Astrocyte (in vitro differentiated cells and primary cell): ENCODE measurements around the gene OLA1. TPM values are rescaled to one million over a fixed set of nuclear protein-coding genes. Genes with fewer than 3 reads are reported as not detected.

Experiments
- DNase-seq: peaks from one replicate; pipeline ENCODE4 v3.0.0-alpha.2; 2010; ENCODE audit warnings: low read depth
- FAIRE-seq: peaks from 2 replicates; lab custom pipeline; 2011; peaks lifted over from hg19 to GRCh38; lab: Jason Lieb, UNC
- H2AFZ ChIP-seq: 2 replicates; pipeline ENCODE4 v1.6.0; 2012; ENCODE audit warnings: low read depth, low read length, inconsistent platforms
- H3K27ac ChIP-seq: 2 replicates; pipeline ENCODE4 v1.5.1; 2011; ENCODE audit warnings: low read depth, low read length, inconsistent platforms
- H3K27me3 ChIP-seq: 2 replicates; pipeline ENCODE4 v1.6.0; 2011; ENCODE audit warnings: low read length, inconsistent platforms; ENCODE audit not compliant: insufficient read depth
- H3K36me3 ChIP-seq: 2 replicates; pipeline ENCODE4 v1.5.1; 2011; ENCODE audit warnings: low read length, inconsistent platforms; ENCODE audit not compliant: insufficient read depth
- H3K4me1 ChIP-seq: 2 replicates; pipeline ENCODE4 v1.5.1; 2011; ENCODE audit warnings: low read length, inconsistent platforms; ENCODE audit not compliant: insufficient read depth
- H3K4me2 ChIP-seq: 2 replicates; pipeline ENCODE4 v1.6.0; 2012; ENCODE audit warnings: low read length, inconsistent platforms
- H3K4me3 ChIP-seq: 2 replicates; pipeline ENCODE4 v1.5.1; 2011; ENCODE audit warnings: low read depth, mild to moderate bottlenecking, low read length, inconsistent platforms; ENCODE audit not compliant: insufficient read depth
- H3K79me2 ChIP-seq: 2 replicates; pipeline ENCODE4 v1.6.0; 2012; ENCODE audit warnings: mild to moderate bottlenecking, low read length, inconsistent platforms; ENCODE audit not compliant: insufficient read depth
- H3K9ac ChIP-seq: 2 replicates; pipeline ENCODE4 v1.6.0; 2012; ENCODE audit warnings: mild to moderate bottlenecking, low read length, inconsistent platforms
- H3K9me3 ChIP-seq: 2 replicates; pipeline ENCODE4 v1.5.1; 2012; ENCODE audit warnings: low read depth, mild to moderate bottlenecking, low read length, inconsistent platforms; ENCODE audit not compliant: insufficient read depth
- H4K20me1 ChIP-seq: 2 replicates; pipeline ENCODE4 v1.6.0; 2012; ENCODE audit warnings: low read length, inconsistent platforms; ENCODE audit not compliant: insufficient read depth
- H3K27ac Mint-ChIP-seq: one replicate; pipeline ENCODE4 v1.8.0; 2021; ENCODE audit warnings: mild to moderate bottlenecking, mixed read lengths; ENCODE audit not compliant: unreplicated experiment
- H3K27me3 Mint-ChIP-seq: one replicate; pipeline ENCODE4 v1.8.0; 2021; ENCODE audit warnings: low read depth, mixed read lengths; ENCODE audit not compliant: unreplicated experiment
- H3K36me3 Mint-ChIP-seq: one replicate; pipeline ENCODE4 v1.8.0; 2021; ENCODE audit warnings: low read depth, mixed read lengths; ENCODE audit not compliant: unreplicated experiment
- H3K4me1 Mint-ChIP-seq: one replicate; pipeline ENCODE4 v1.8.0; 2021; ENCODE audit warnings: low read depth, mixed read lengths; ENCODE audit not compliant: unreplicated experiment
- H3K4me3 Mint-ChIP-seq: one replicate; pipeline ENCODE4 v1.8.0; 2021; ENCODE audit warnings: mild to moderate bottlenecking, moderate library complexity, mixed read lengths; ENCODE audit not compliant: unreplicated experiment
- H3K9me3 Mint-ChIP-seq: one replicate; pipeline ENCODE4 v1.8.0; 2021; ENCODE audit warnings: mild to moderate bottlenecking, mixed read lengths; ENCODE audit not compliant: unreplicated experiment
- CTCF ChIP-seq: IDR thresholded peaks from 2 replicates; pipeline ENCODE4 v1.5.1; 2011; ENCODE audit warnings: low read depth, mild to moderate bottlenecking, inconsistent platforms, low read length, moderate library complexity; ENCODE audit not compliant: insufficient read depth
- EZH2 ChIP-seq: IDR thresholded peaks from 2 replicates; pipeline ENCODE4 v1.6.1; 2012; ENCODE audit warnings: mild to moderate bottlenecking, low read length, inconsistent platforms; ENCODE audit not compliant: insufficient read depth
- total RNA-seq: library from RNA; stranded (reverse); gene quantifications from 2 replicates; pipeline ENCODE4 v1.2.1, GENCODE V29; 2021

The OLA1 gene
- total RNA-seq, 1 donor from 2014 or later, result 104 TPM

- Histone ChIP-seq H3K4me3 (no peak overlapping the region), H3K9ac (no peak overlapping the region), H3K9me3 (no peaks in the 10 kb centered on the region), H3K27ac (no peak overlapping the region), H3K4me1 (peaks cover 3% of the 10 kb centered on the region), H3K4me2 (no peak overlapping the region), H4K20me1 (no peaks in the 10 kb centered on the region), H3K27me3 (no peaks in the 10 kb centered on the region), H2AFZ (no peak overlapping the region), H3K79me2 (no peaks in the 10 kb centered on the region), H3K36me3 (no peaks in the 10 kb centered on the region)
- peaks cover 4% of the 10 kb centered on the region for H3K4me1 Mint-ChIP-seq
- no peak overlapping the region for H3K4me3 Mint-ChIP-seq
- H3K36me3 Mint-ChIP-seq, result no peaks in the 10 kb centered on the region
- DNase-seq, result no peak
- TF ChIP-seq EZH2, result no peak
- no peak for TF ChIP-seq CTCF
- H3K27me3 Mint-ChIP-seq, result no peaks in the 10 kb centered on the region
- no peak for FAIRE-seq
- H3K9me3 Mint-ChIP-seq, result no peaks in the 10 kb centered on the region
- no peak overlapping the region for H3K27ac Mint-ChIP-seq
Observed at GRCh38 chr2:174044556-174044955, 203.8 kb downstream of the OLA1 start.

- Histone ChIP-seq H3K36me3 (no peaks in the 10 kb centered on the region), H3K9me3 (no peaks in the 10 kb centered on the region), H3K27me3 (no peaks in the 10 kb centered on the region), H3K4me3 (no peak overlapping the region), H3K27ac (no peak overlapping the region), H4K20me1 (no peaks in the 10 kb centered on the region), H3K4me1 (peaks cover 11% of the 10 kb centered on the region), H2AFZ (no peak overlapping the region), H3K4me2 (no peak overlapping the region), H3K79me2 (no peaks in the 10 kb centered on the region), H3K9ac (no peak overlapping the region)
- no peaks in the 10 kb centered on the region for H3K27me3 Mint-ChIP-seq
- H3K36me3 Mint-ChIP-seq, result no peaks in the 10 kb centered on the region
- H3K4me3 Mint-ChIP-seq, result no peak overlapping the region
- no peak overlapping the region for H3K27ac Mint-ChIP-seq
- no peak for TF ChIP-seq EZH2
- no peak for TF ChIP-seq CTCF
- DNase-seq, result no peak
- H3K9me3 Mint-ChIP-seq, result no peaks in the 10 kb centered on the region
- no peak for FAIRE-seq
- peaks cover 7% of the 10 kb centered on the region for H3K4me1 Mint-ChIP-seq
Observed at GRCh38 chr2:174040417-174040701, 208.0 kb downstream of the OLA1 start.

GRCh38 chr2:174039551-174040416 is 208.5 kb downstream of the OLA1 start:
- no peaks in the 10 kb centered on the region for H3K27me3 Mint-ChIP-seq
- Histone ChIP-seq H4K20me1 (no peaks in the 10 kb centered on the region), H3K79me2 (no peaks in the 10 kb centered on the region), H3K9ac (peak overlapping the region; percentile 45), H3K27ac (peak overlapping the region; percentile 74), H2AFZ (peak overlapping the region; percentile 95), H3K9me3 (no peaks in the 10 kb centered on the region), H3K4me3 (no peak overlapping the region), H3K36me3 (no peaks in the 10 kb centered on the region), H3K4me2 (peak overlapping the region; percentile 70), H3K4me1 (peaks cover 11% of the 10 kb centered on the region), H3K27me3 (no peaks in the 10 kb centered on the region)
- no peaks in the 10 kb centered on the region for H3K9me3 Mint-ChIP-seq
- TF ChIP-seq CTCF, result peak; percentile 91
- TF ChIP-seq EZH2, result no peak
- peaks cover 7% of the 10 kb centered on the region for H3K4me1 Mint-ChIP-seq
- H3K36me3 Mint-ChIP-seq, result no peaks in the 10 kb centered on the region
- FAIRE-seq (peak; percentile 75), DNase-seq (peak; percentile 89)
- H3K27ac Mint-ChIP-seq, result peak overlapping the region; percentile 60
- H3K4me3 Mint-ChIP-seq, result no peak overlapping the region
